HCT116 (cell line): ENCODE data around the gene OR13C3. TPM values are rescaled to one million over a fixed set of nuclear protein-coding genes. Genes with fewer than 3 reads are reported as not detected.
A peak's percentile ranks its signal among the peaks of the same experiment; 100 is the strongest.

Experiments used
- ATAC-seq: fragments of 200-7000 bp; cut with Tn5 transposase; 2 replicates; pipeline ENCODE4 v1.9.1; 2020; ENCODE audit warnings: mild to moderate bottlenecking, moderate library complexity
- BruUV-seq: library from RNA; stranded (reverse); fragments of 400-500 nt; replicated peaks from 2 replicates; lab custom pipeline; 2021; lab: Mats Ljungman, UMichigan
- CTCF ChIA-PET: fragments of 300-600 bp; sonication (Branson Sonifier 250); formaldehyde crosslinking; loops from one replicate; lab custom pipeline; 2021; ENCODE audit warnings: antibody characterized with exemption; lab: Charles Lee
- POLR2A ChIA-PET: fragments of 300-600, 350-600 bp; sonication (Branson Sonifier 250); formaldehyde crosslinking; loops from one replicate; lab custom pipeline; 2021; ENCODE audit warnings: antibody characterized with exemption; lab: Charles Lee
- RAD21 ChIA-PET, 2 experiments: fragments of 300-600 bp; sonication (Branson Sonifier 250); formaldehyde crosslinking; loops; one replicate each; lab custom pipeline; 2023; ENCODE audit warnings: low total read pairs in 2 of 2; ENCODE audit not compliant: uncharacterized antibody in 2 of 2, unreplicated experiment in 2 of 2, low non-redundant PET in 1 of 2; lab: Charles Lee
- DNase-seq: peaks from one replicate; pipeline ENCODE4 v3.0.0-alpha.2; 2010; ENCODE audit warnings: low read depth, low spot score
- H2AFZ ChIP-seq: fragments of 200-600 bp; shearing (Covaris generic), sonication (generic); 2 replicates; pipeline ENCODE4 v1.6.1; 2017; ENCODE audit warnings: low read depth, mixed run types, mixed read lengths, antibody characterized with exemption, low read length; ENCODE audit not compliant: poor library complexity, severe bottlenecking
- H3K27ac ChIP-seq: 2 replicates; pipeline ENCODE4 v1.5.1; 2012; ENCODE audit warnings: low read depth, low read length
- H3K27me3 ChIP-seq: fragments of 200-600 bp; sonication (generic); 2 replicates; pipeline ENCODE4 v1.6.1; 2016; ENCODE audit warnings: mixed run types, low read length, mixed read lengths; ENCODE audit not compliant: insufficient read depth
- H3K36me3 ChIP-seq, 2 experiments: fragments of 200-500 bp in 1 of 2; fragments of 200-600 bp in 1 of 2; sonication (Bioruptor generic) in 1 of 2; sonication (generic) in 1 of 2; 2 replicates each; pipeline versions ENCODE4 v1.5.1 to v1.6.1; 2014 to 2016; ENCODE audit warnings: low read length in 2 of 2, inconsistent platforms in 1 of 2, mixed read lengths in 1 of 2, mixed run types in 1 of 2; ENCODE audit not compliant: insufficient read depth in 2 of 2, control insufficient read depth in 1 of 2
- H3K4me1 ChIP-seq, 2 experiments: fragments of 200-600 bp in 1 of 2; sonication (generic) in 1 of 2; 2 replicates each; pipeline versions ENCODE4 v1.5.1 to v1.6.1; 2012 to 2017; ENCODE audit warnings: low read length in 2 of 2, inconsistent platforms in 1 of 2, mild to moderate bottlenecking in 1 of 2, mixed read lengths in 1 of 2, mixed run types in 1 of 2, moderate library complexity in 1 of 2; ENCODE audit not compliant: insufficient read depth in 2 of 2, control insufficient read depth in 1 of 2
- H3K4me2 ChIP-seq: fragments of 200-600 bp; sonication (generic); 2 replicates; pipeline ENCODE4 v1.6.1; 2017; ENCODE audit warnings: mixed run types, low read length, mixed read lengths
- H3K4me3 ChIP-seq, 2 experiments: fragments of 200-600 bp in 1 of 2; sonication (generic) in 1 of 2; replicated peaks in 1 of 2; 2 replicates each; pipeline ENCODE4 v1.5.1; 2011 to 2016; ENCODE audit warnings: low read length in 2 of 2, control low read depth in 1 of 2, low read depth in 1 of 2, mild to moderate bottlenecking in 1 of 2, mixed read lengths in 1 of 2, mixed run types in 1 of 2
- H3K79me2 ChIP-seq: fragments of 200-600 bp; sonication (generic); 2 replicates; pipeline ENCODE4 v1.6.1; 2017; ENCODE audit warnings: mild to moderate bottlenecking, mixed run types, low read length, moderate library complexity, mixed read lengths; ENCODE audit not compliant: insufficient read depth
- H3K9ac ChIP-seq: fragments of 200-600 bp; sonication (generic); 2 replicates; pipeline ENCODE4 v1.6.1; 2016; ENCODE audit warnings: low read length, mixed read lengths
- H3K9me2 ChIP-seq: fragments of 200-600 bp; sonication (generic), shearing (Covaris generic); 2 replicates; pipeline ENCODE4 v1.6.1; 2017; ENCODE audit warnings: mixed run types, mild to moderate bottlenecking, moderate library complexity; ENCODE audit not compliant: insufficient read depth
- H3K9me3 ChIP-seq, 2 experiments: fragments of 200-500 bp in 1 of 2; fragments of 200-600 bp in 1 of 2; sonication (Bioruptor generic) in 1 of 2; sonication (generic) in 1 of 2; 2 replicates each; pipeline ENCODE4 v1.6.1; 2014 to 2017; ENCODE audit warnings: low read length in 2 of 2, mixed read lengths in 2 of 2, inconsistent platforms in 1 of 2, low read depth in 1 of 2, mild to moderate bottlenecking in 1 of 2, mixed run types in 1 of 2, moderate library complexity in 1 of 2; ENCODE audit not compliant: control insufficient read depth in 1 of 2, insufficient read depth in 1 of 2
- H4K20me1 ChIP-seq: fragments of 200-600 bp; sonication (generic), shearing (Covaris generic); 2 replicates; pipeline ENCODE4 v1.6.1; 2017; ENCODE audit warnings: mixed run types, mild to moderate bottlenecking, moderate library complexity; ENCODE audit not compliant: insufficient read depth
- CBX3 ChIP-seq: IDR thresholded peaks from 2 replicates; pipeline ENCODE4 v1.6.1; 2012; ENCODE audit warnings: low read depth
- CEBPB ChIP-seq: IDR thresholded peaks from 2 replicates; pipeline ENCODE4 v1.6.1; 2012; ENCODE audit warnings: low read depth
- EGR1 ChIP-seq: IDR thresholded peaks from 2 replicates; pipeline ENCODE4 v1.6.1; 2012; ENCODE audit warnings: low read depth
- ELF1 ChIP-seq: IDR thresholded peaks from 2 replicates; pipeline ENCODE4 v1.6.1; 2012; ENCODE audit warnings: low read depth, borderline replicate concordance
- EZH2 ChIP-seq: fragments of 200-600 bp; sonication (generic); IDR thresholded peaks from 2 replicates; pipeline ENCODE4 v1.6.1; 2017; ENCODE audit warnings: antibody characterized with exemption, mixed run types
- JUND ChIP-seq: IDR thresholded peaks from 2 replicates; pipeline ENCODE4 v1.6.1; 2012
- POLR2A ChIP-seq: IDR thresholded peaks from 2 replicates; pipeline ENCODE4 v1.7.0; 2011; ENCODE audit warnings: borderline replicate concordance; ENCODE audit not compliant: insufficient read depth, insufficient read length; ENCODE audit errors: extremely low read depth
- SP1 ChIP-seq: IDR thresholded peaks from 2 replicates; pipeline ENCODE4 v1.6.1; 2012; ENCODE audit warnings: low read depth
- SRF ChIP-seq: IDR thresholded peaks from 2 replicates; pipeline ENCODE4 v1.6.1; 2012; ENCODE audit warnings: low read depth
- TCF7L2 ChIP-seq: IDR thresholded peaks from 2 replicates; pipeline ENCODE4 v1.7.0; 2011; ENCODE audit warnings: borderline replicate concordance, inconsistent platforms; ENCODE audit not compliant: insufficient read depth, insufficient read length; ENCODE audit errors: extremely low read depth
- ZNF274 ChIP-seq: fragments of 200-500 bp; sonication (Bioruptor generic); IDR thresholded peaks from 2 replicates; pipeline ENCODE4 v1.6.1; 2014; ENCODE audit warnings: mild to moderate bottlenecking, low read depth, low read length, inconsistent platforms
- intact Hi-C: fragments of 100-400 bp; cut with micrococcal nuclease; formaldehyde crosslinking; loops from 2 replicates; pipeline ENCODE4 v1.10.0; 2022
- total RNA-seq: library from RNA; stranded (reverse); gene quantifications from one replicate; pipeline ENCODE4 v1.2.1, GENCODE V29; 2021; ENCODE audit not compliant: unreplicated experiment
- TF ChIP-seq, protein P1 (sequence below), 3 experiments: fragments of 200-600 bp in 1 of 3; sonication (generic) in 1 of 3; IDR thresholded peaks in 2 of 3; conservative IDR thresholded peaks in 1 of 3; 2 replicates each; pipeline ENCODE4 v1.5.1; 2012 to 2017; ENCODE audit warnings: low read depth in 2 of 3, low read length in 2 of 3, antibody characterized with exemption in 1 of 3, borderline replicate concordance in 1 of 3, control low read depth in 1 of 3, mild to moderate bottlenecking in 1 of 3, mixed read lengths in 1 of 3, mixed run types in 1 of 3, moderate library complexity in 1 of 3; ENCODE audit not compliant: insufficient read depth in 1 of 3
- TF ChIP-seq, protein P2 (sequence below): IDR thresholded peaks from 2 replicates; pipeline ENCODE4 v1.6.1; 2012

OR13C3 gene
- total RNA-seq, 1 experiment from 2014 or later: not detected

DNA sequence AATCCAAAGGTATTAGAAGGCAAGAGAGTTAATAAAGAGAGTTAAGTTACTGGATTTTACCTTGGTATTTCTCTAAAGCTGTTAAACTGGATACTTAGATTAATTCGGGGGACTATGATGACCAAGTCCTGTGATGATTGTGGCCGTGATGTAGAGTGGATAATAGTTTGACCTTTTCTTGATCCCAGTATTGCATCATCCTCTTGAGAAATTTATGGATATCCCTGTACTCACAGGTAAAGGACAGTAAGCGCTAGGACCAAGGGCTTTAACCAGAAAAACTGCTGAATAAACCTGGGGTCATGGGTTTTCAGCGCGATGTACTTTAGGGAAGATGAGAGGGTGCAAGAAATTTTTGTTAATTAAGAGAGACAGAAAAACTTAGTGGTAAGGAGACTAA lies 40.6 kb upstream of the OR13C3 start:
- no TSS peak for BruUV-seq
- Histone ChIP-seq H3K4me1 (no peaks in the 10 kb centered on the region), H3K4me3 (no peak overlapping the region), H4K20me1 (no peaks in the 10 kb centered on the region), H3K9ac (no peak overlapping the region), H3K9me2 (no peaks in the 10 kb centered on the region), H3K27me3 (peaks cover 4% of the 10 kb centered on the region; the same call in 1 of the 2 replicates), H3K9me3 (no peaks in the 10 kb centered on the region), H3K79me2 (no peaks in the 10 kb centered on the region), H3K27ac (no peak overlapping the region), H3K36me3 (no peaks in the 10 kb centered on the region), H2AFZ (no peak overlapping the region), H3K4me2 (no peak overlapping the region)
- intact Hi-C loops: no loop called here
- ATAC-seq (no peak), DNase-seq (no peak)
- ChIA-PET CTCF (no interaction called here), RAD21 (no interaction called here), POLR2A (no interaction called here)
- 0 out of 2 replicates have a peak, but pooled peaks have one; percentile 22 for TF ChIP-seq CEBPB
- TF ChIP-seq JUND: no peak
- TF ChIP-seq ZNF274: no peak
- no peak for TF ChIP-seq SP1
- TF ChIP-seq, protein P1, sequence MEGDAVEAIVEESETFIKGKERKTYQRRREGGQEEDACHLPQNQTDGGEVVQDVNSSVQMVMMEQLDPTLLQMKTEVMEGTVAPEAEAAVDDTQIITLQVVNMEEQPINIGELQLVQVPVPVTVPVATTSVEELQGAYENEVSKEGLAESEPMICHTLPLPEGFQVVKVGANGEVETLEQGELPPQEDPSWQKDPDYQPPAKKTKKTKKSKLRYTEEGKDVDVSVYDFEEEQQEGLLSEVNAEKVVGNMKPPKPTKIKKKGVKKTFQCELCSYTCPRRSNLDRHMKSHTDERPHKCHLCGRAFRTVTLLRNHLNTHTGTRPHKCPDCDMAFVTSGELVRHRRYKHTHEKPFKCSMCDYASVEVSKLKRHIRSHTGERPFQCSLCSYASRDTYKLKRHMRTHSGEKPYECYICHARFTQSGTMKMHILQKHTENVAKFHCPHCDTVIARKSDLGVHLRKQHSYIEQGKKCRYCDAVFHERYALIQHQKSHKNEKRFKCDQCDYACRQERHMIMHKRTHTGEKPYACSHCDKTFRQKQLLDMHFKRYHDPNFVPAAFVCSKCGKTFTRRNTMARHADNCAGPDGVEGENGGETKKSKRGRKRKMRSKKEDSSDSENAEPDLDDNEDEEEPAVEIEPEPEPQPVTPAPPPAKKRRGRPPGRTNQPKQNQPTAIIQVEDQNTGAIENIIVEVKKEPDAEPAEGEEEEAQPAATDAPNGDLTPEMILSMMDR (IDR thresholded peaks at IDR 0.05 in 2 of 3, conservative IDR thresholded peaks at IDR 0.05 in 1 of 3; ENCODE audit: borderline replicate concordance in 1 of 3, insufficient read depth in 1 of 3, low read depth in 2 of 3, low read length in 2 of 3): no peak
- no peak for TF ChIP-seq EGR1
- TF ChIP-seq, protein P2, sequence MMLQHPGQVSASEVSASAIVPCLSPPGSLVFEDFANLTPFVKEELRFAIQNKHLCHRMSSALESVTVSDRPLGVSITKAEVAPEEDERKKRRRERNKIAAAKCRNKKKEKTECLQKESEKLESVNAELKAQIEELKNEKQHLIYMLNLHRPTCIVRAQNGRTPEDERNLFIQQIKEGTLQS: no peak

DNA sequence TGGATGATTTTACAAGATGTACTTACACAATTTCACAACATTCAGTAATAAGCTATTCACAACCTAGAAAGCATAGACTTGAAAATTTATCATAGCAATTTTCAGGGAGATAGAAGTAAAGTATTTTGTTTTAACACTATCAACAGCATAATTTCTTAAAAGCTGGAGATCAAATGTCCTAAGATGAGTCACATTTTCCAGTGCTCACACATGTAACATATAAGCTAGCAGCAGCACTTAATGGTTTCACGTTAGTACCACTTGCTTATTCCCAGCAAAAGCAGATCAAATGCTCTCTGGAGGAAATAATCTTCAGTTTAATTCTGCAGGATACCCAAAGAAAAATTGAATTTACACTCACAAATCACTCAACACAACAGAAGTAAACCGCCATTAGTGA lies 38.8 kb upstream of the OR13C3 start:
- POLR2A ChIA-PET: no interaction called here
- Histone ChIP-seq H3K9me2 (no peaks in the 10 kb centered on the region), H2AFZ (no peak overlapping the region), H3K79me2 (no peaks in the 10 kb centered on the region), H3K4me2 (no peak overlapping the region), H3K27me3 (peaks cover 4% of the 10 kb centered on the region; the same call in 1 of the 2 replicates), H3K27ac (no peak overlapping the region), H3K4me3 (no peak overlapping the region), H3K4me1 (no peaks in the 10 kb centered on the region), H4K20me1 (no peaks in the 10 kb centered on the region), H3K9ac (no peak overlapping the region), H3K36me3 (no peaks in the 10 kb centered on the region), H3K9me3 (no peaks in the 10 kb centered on the region)
- DNase-seq: no peak
- RAD21 ChIA-PET: no interaction called here
- no peak for ATAC-seq
- intact Hi-C loops: no loop called here
- CTCF ChIA-PET: no interaction called here
- BruUV-seq: no TSS peak
- TF ChIP-seq CEBPB (no peak), POLR2A (no peak), EZH2 (no peak), SRF (no peak), EGR1 (no peak), CBX3 (no peak), ELF1 (no peak), JUND (no peak), TCF7L2 (no peak)
- TF ChIP-seq, protein P1 (IDR thresholded peaks at IDR 0.05 in 2 of 3, conservative IDR thresholded peaks at IDR 0.05 in 1 of 3; ENCODE audit: borderline replicate concordance in 1 of 3, insufficient read depth in 1 of 3, low read depth in 2 of 3, low read length in 2 of 3): no peak
